HepG2 (cell line): Measurements from ENCODE around the gene ENAH. TPM values are rescaled to one million over a fixed set of nuclear protein-coding genes. Genes with fewer than 3 reads are reported as not detected.

Source experiments
- ATAC-seq: fragments of 200-7000 bp; cut with Tn5 transposase; 3 replicates; pipeline ENCODE4 v1.9.1; 2020; ENCODE audit warnings: mild to moderate bottlenecking, moderate library complexity
- BruUV-seq: library from RNA; stranded (reverse); fragments of 400-500 nt; replicated peaks from 2 replicates; lab custom pipeline; 2021; lab: Mats Ljungman, UMichigan
- CTCF ChIA-PET: fragments of 300-600 bp; formaldehyde crosslinking; extraction: SDS; loops from one replicate; lab custom pipeline; 2021; ENCODE audit warnings: low total read pairs, inconsistent platforms, low intra/inter-chr PET ratio; lab: Yijun Ruan, JAX
- POLR2A ChIA-PET: fragments of 350-600 bp; sonication (Branson Sonifier 250); formaldehyde crosslinking; loops from one replicate; lab custom pipeline; 2020; ENCODE audit warnings: antibody characterized with exemption, inconsistent platforms; lab: Yijun Ruan, JAX
- DNase-seq: peaks from one replicate; pipeline ENCODE4 v3.0.0-alpha.2; 2015; ENCODE audit warnings: low spot score
- FAIRE-seq: peaks from 3 replicates; lab custom pipeline; 2011; peaks lifted over from hg19 to GRCh38; lab: Jason Lieb, UNC
- H2AFZ ChIP-seq: one replicate; pipeline ENCODE4 v1.6.1; 2011; ENCODE audit warnings: low read length, inconsistent platforms
- H3K27ac ChIP-seq: fragments of 300-600 bp; 3 replicates; pipeline ENCODE4 v1.8.0; 2011; ENCODE audit warnings: mixed run types, mild to moderate bottlenecking, mixed read lengths, low read length, inconsistent platforms; ENCODE audit not compliant: insufficient read depth; ENCODE audit errors: extremely low read length
- H3K27me3 ChIP-seq, 2 experiments: fragments of 200-600 bp in 1 of 2; 2 replicates in 1 of 2; 3 replicates in 1 of 2; pipeline versions ENCODE4 v1.6.0 to v1.8.0; 2011; ENCODE audit warnings: low read length in 2 of 2, mild to moderate bottlenecking in 2 of 2, moderate library complexity in 2 of 2, inconsistent platforms in 1 of 2; ENCODE audit not compliant: insufficient read depth in 2 of 2, control insufficient read depth in 1 of 2
- H3K36me3 ChIP-seq, 2 experiments: fragments of 200-600 bp in 1 of 2; replicated peaks in 1 of 2; 2 replicates in 1 of 2; 3 replicates in 1 of 2; pipeline versions ENCODE4 v1.5.1 to v1.8.0; 2011; ENCODE audit warnings: low read length in 2 of 2, inconsistent platforms in 1 of 2; ENCODE audit not compliant: insufficient read depth in 2 of 2, control insufficient read depth in 1 of 2
- H3K4me1 ChIP-seq: 2 replicates; pipeline ENCODE4 v1.5.1; 2012; ENCODE audit warnings: low read length, inconsistent platforms; ENCODE audit not compliant: insufficient read depth
- H3K4me2 ChIP-seq: 2 replicates; pipeline ENCODE4 v1.6.0; 2011; ENCODE audit warnings: low read depth, low read length, inconsistent platforms
- H3K4me3 ChIP-seq, 3 experiments: fragments of 200-600 bp in 1 of 3; sonication (generic), shearing (Covaris generic) in 1 of 3; replicated peaks in 1 of 3; 2 replicates each; pipeline ENCODE4 v1.5.1; 2011 to 2016; ENCODE audit warnings: low read length in 3 of 3, inconsistent platforms in 2 of 3, low read depth in 2 of 3, mild to moderate bottlenecking in 2 of 3, control low read depth in 1 of 3, mixed read lengths in 1 of 3; ENCODE audit not compliant: insufficient read depth in 1 of 3
- H3K79me2 ChIP-seq: one replicate; pipeline ENCODE4 v1.6.1; 2011; ENCODE audit warnings: low read length, inconsistent platforms; ENCODE audit not compliant: insufficient read depth
- H3K9ac ChIP-seq: 2 replicates; pipeline ENCODE4 v1.6.0; 2011; ENCODE audit warnings: mild to moderate bottlenecking, low read depth, low read length, inconsistent platforms; ENCODE audit not compliant: insufficient read depth
- H3K9me3 ChIP-seq: 2 replicates; pipeline ENCODE4 v1.5.1; 2012; ENCODE audit warnings: mild to moderate bottlenecking, low read length
- H4K20me1 ChIP-seq: 2 replicates; pipeline ENCODE4 v1.6.0; 2011; ENCODE audit warnings: inconsistent platforms, mild to moderate bottlenecking, low read length, moderate library complexity; ENCODE audit not compliant: insufficient read depth
- KAT2B ChIP-seq: fragments of 150-350 bp; IDR thresholded peaks from 2 replicates; pipeline ENCODE4 v1.6.1; 2014; ENCODE audit warnings: low read depth, low read length, borderline replicate concordance
- WGBS: methylation state at CpG from one replicate; pipeline ENCODE4 v1.1.6; 2017; ENCODE audit warnings: low lambda C conversion rate; 5-methylcytosine and 5-hydroxymethylcytosine counted together
- in situ Hi-C: cut with HindIII; loops from 2 replicates; pipeline ENCODE4 v1.10.0; 2017; ENCODE audit warnings: low pct_unique_long_range_greater_than_20kb; ENCODE audit not compliant: extremely low pct_ligation_motif_present
- intact Hi-C: fragments of 100-400 bp; cut with micrococcal nuclease; formaldehyde crosslinking; loops from one replicate; pipeline ENCODE4 v1.10.0; 2022; ENCODE audit not compliant: unreplicated experiment
- polyA plus RNA-seq, 8 experiments: library from polyadenylated mRNA; depleted of rRNA in 3 of 8; stranded (reverse) in 7 of 8; unstranded in 1 of 8; fragments of >200 nt; fragmentation: Illumina TruSeq in 4 of 8; extraction: Trizol in 4 of 8; gene quantifications; 2 replicates each; pipeline versions ENCODE4 v1.2.1 to v1.2.3, GENCODE V29; 2011 to 2016; ENCODE audit warnings: low read depth in 4 of 8, missing spikeins in 1 of 8, mixed read lengths in 1 of 8; ENCODE audit not compliant: insufficient read depth in 1 of 8
- total RNA-seq, 5 experiments: library from RNA; depleted of rRNA; stranded (reverse); fragments of >200 nt; fragmentation: Illumina TruSeq; extraction: Trizol; gene quantifications; 2 replicates each; pipeline ENCODE4 v1.2.3, GENCODE V29; 2016; ENCODE audit warnings: low read depth in 1 of 5
- TF ChIP-seq, protein P1 (sequence below): sonication (generic); formaldehyde crosslinking; IDR thresholded peaks from 2 replicates; pipeline ENCODE4 v1.8.1; 2023; ENCODE audit warnings: mild to moderate bottlenecking, missing genetic modification reagents, borderline replicate concordance
- TF ChIP-seq, protein P2 (sequence below): sonication (generic); formaldehyde crosslinking; IDR thresholded peaks from 2 replicates; pipeline ENCODE4 v1.5.0; 2020; ENCODE audit warnings: mild to moderate bottlenecking, missing genetic modification reagents

ENAH gene
- total and polyA plus RNA-seq, 2 of the 13 experiments (the other 11 are each of a cell fraction or from before 2014, with no cell fraction given), result 22.1 to 58.3 TPM

DNA sequence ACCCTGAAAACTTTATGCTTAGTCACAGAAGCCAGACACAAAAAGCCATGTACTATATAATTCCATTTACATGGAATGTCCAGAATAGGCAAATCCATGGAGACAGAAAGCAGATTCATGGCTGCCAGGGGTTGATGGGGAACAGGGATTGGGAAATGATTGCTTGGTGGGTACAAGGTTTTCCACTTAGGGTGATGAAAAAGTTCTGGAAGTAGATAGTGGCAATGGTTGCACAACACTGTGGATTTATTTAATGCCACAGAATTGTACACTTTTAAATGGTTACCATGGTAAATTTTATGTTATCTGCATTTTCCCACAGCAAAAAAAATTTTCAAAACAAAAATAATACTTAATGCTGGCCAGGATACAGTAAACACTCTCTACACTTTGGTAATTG, 40.6 kb downstream of the ENAH start (continued):
- TF ChIP-seq, protein P1, sequence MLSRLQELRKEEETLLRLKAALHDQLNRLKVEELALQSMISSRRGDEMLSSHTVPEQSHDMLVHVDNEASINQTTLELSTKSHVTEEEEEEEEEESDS (CRISPR knock-in tag), result no peak

DNA sequence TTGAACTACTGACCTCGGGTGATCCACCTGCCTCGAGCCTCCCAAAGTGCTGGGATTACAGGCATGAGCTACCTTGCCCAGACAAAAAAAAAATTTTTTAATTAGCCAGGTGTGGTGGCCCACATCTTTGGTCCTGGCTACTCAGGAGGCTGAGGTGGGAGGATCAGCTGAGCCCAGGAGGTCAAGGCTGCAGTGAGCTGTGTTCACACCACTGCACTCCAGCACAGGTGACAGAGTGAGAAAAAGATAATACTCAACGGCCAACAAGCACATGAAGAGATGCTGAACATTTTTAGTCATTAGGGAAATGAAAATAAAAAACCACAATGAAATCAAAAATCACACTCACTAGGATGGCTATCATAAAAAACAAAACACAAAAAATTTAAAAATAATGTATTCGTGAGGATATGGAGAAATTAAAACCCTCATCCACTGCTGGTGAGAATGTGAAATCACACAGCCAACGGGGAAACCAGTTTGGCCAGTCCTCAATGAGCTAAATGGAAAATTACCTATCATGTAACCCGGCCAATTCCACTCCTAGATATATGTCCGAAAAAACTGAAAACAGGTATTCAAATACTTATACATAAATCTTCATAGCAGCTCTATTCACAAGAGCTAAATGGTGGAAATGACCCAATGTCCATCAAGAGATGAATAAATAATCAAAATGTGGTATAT, 41.2 kb downstream of the ENAH start:
- no peak overlapping the region for H3K4me3 ChIP-seq
- ChIA-PET CTCF (no interaction called here), POLR2A (no interaction called here)
- FAIRE-seq (no peak), ATAC-seq (no peak), DNase-seq (no peak)
- intact Hi-C loops (no loop called here), in situ Hi-C loops (no loop called here)
- TF ChIP-seq, protein P2, sequence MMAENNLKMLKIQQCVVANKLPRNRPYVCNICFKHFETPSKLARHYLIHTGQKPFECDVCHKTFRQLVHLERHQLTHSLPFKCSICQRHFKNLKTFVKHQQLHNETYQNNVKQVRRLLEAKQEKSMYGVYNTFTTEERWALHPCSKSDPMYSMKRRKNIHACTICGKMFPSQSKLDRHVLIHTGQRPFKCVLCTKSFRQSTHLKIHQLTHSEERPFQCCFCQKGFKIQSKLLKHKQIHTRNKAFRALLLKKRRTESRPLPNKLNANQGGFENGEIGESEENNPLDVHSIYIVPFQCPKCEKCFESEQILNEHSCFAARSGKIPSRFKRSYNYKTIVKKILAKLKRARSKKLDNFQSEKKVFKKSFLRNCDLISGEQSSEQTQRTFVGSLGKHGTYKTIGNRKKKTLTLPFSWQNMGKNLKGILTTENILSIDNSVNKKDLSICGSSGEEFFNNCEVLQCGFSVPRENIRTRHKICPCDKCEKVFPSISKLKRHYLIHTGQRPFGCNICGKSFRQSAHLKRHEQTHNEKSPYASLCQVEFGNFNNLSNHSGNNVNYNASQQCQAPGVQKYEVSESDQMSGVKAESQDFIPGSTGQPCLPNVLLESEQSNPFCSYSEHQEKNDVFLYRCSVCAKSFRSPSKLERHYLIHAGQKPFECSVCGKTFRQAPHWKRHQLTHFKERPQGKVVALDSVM (CRISPR knock-in tag), result peak; percentile 57; the same call in 1 of the 2 replicates
- TF ChIP-seq KAT2B, result no peak
- H3K4me2 ChIP-seq, result no peak overlapping the region
- BruUV-seq, result no TSS peak
- H3K27ac ChIP-seq, result no peak overlapping the region
- no peaks in the 10 kb centered on the region for H3K9me3 ChIP-seq
- WGBS, result 96% methylated on average over 7 of the region's 7 CpGs
- H2AFZ ChIP-seq, result no peak overlapping the region
- H3K27me3 ChIP-seq, result no peaks in the 10 kb centered on the region
- peaks cover 9% of the 10 kb centered on the region for H4K20me1 ChIP-seq
- peaks cover 29% of the 10 kb centered on the region for H3K4me1 ChIP-seq
- H3K9ac ChIP-seq, result no peak overlapping the region
- no peaks in the 10 kb centered on the region for H3K36me3 ChIP-seq
- H3K79me2 ChIP-seq, result peaks cover 65% of the 10 kb centered on the region
